Common myeloid progenitor, CD34-positive (primary cell): ENCODE data around the gene TCTN3.
"Not testable (repeated sequence)": the region's sequence is repeated elsewhere in the genome, so short reads cannot be mapped to it uniquely, and the experiment has no call there.

Experiments
- CTCF ChIA-PET: fragments of 350-600 bp; sonication (Branson Sonifier 250); formaldehyde crosslinking; loops from one replicate; lab custom pipeline; 2021; ENCODE audit warnings: antibody characterized with exemption; lab: Charles Lee
- POLR2A ChIA-PET: fragments of 350-600 bp; sonication (Branson Sonifier 250); formaldehyde crosslinking; loops from one replicate; lab custom pipeline; 2021; ENCODE audit warnings: antibody characterized with exemption; lab: Charles Lee
- DNase-seq, 3 donors: peaks; one replicate each; pipeline versions ENCODE4 v3.0.0 to v3.0.0-alpha.2; 2013
- H3K27ac ChIP-seq, 2 experiments: 1 replicate in 1 of 2; 2 replicates in 1 of 2; pipeline ENCODE4 v1.7.0; 2013; ENCODE audit warnings: inconsistent platforms in 2 of 2, low read length in 2 of 2, mild to moderate bottlenecking in 2 of 2, low read depth in 1 of 2, moderate library complexity in 1 of 2; ENCODE audit not compliant: severe bottlenecking in 2 of 2, insufficient read depth in 1 of 2, poor library complexity in 1 of 2
- H3K27me3 ChIP-seq, 5 experiments: replicated peaks in 2 of 5; 1 replicate in 3 of 5; 2 replicates in 2 of 5; pipeline versions ENCODE4 v1.6.1 to v1.7.0; 2013; ENCODE audit warnings: low read length in 4 of 5, mild to moderate bottlenecking in 2 of 5, moderate library complexity in 2 of 5, inconsistent platforms in 1 of 5; ENCODE audit not compliant: insufficient read depth in 5 of 5, control insufficient read depth in 4 of 5
- H3K36me3 ChIP-seq, 4 experiments: 1 replicate in 2 of 4; 2 replicates in 2 of 4; pipeline versions ENCODE4 v1.6.1 to v1.7.0; 2013; ENCODE audit warnings: low read length in 3 of 4, control low read depth in 1 of 4, mild to moderate bottlenecking in 1 of 4; ENCODE audit not compliant: control insufficient read depth in 4 of 4, insufficient read depth in 4 of 4
- H3K4me1 ChIP-seq, 4 experiments: 1 replicate in 3 of 4; 2 replicates in 1 of 4; pipeline versions ENCODE4 v1.6.1 to v1.7.1; 2013; ENCODE audit warnings: low read length in 3 of 4, mild to moderate bottlenecking in 3 of 4, control low read depth in 1 of 4, inconsistent platforms in 1 of 4, moderate library complexity in 1 of 4; ENCODE audit not compliant: control insufficient read depth in 4 of 4, insufficient read depth in 4 of 4; ENCODE audit errors: control extremely low read depth in 1 of 4
- H3K4me3 ChIP-seq, 7 experiments: 1 replicate in 4 of 7; 2 replicates in 3 of 7; pipeline versions ENCODE4 v1.5.1 to v1.7.0; 2013; ENCODE audit warnings: mild to moderate bottlenecking in 7 of 7, low read length in 6 of 7, moderate library complexity in 6 of 7, inconsistent platforms in 2 of 7, low read depth in 2 of 7, control low read depth in 1 of 7; ENCODE audit not compliant: insufficient read depth in 4 of 7, control insufficient read depth in 1 of 7; ENCODE audit errors: extremely low read depth in 1 of 7
- H3K9me3 ChIP-seq, 5 experiments: 1 replicate in 4 of 5; 2 replicates in 1 of 5; pipeline versions ENCODE4 v1.6.1 to v1.7.1; 2013; ENCODE audit warnings: low read length in 4 of 5, mild to moderate bottlenecking in 2 of 5, inconsistent platforms in 1 of 5, low read depth in 1 of 5, moderate library complexity in 1 of 5; ENCODE audit not compliant: control insufficient read depth in 4 of 5, insufficient read depth in 2 of 5; ENCODE audit errors: control extremely low read depth in 1 of 5
- WGBS: methylation state at CpG from one replicate; pipeline ENCODE4 v1.1.5; 2013; ENCODE audit not compliant: insufficient coverage; 5-methylcytosine and 5-hydroxymethylcytosine counted together

The TCTN3 gene

GRCh38 chr10:95730233-95730632, 36.5 kb upstream of the TCTN3 start:
- ChIA-PET POLR2A (no interaction called here), CTCF (interaction anchor here (0.8 kb wide), 1 partner anchor 37 kb away, joined by 3 read pairs; the partner anchor contains the start of gene TCTN3)
- peak in 2 of 3 donors; percentile 33 to 60 for DNase-seq
- no peaks in the 10 kb centered on the region for H3K36me3 ChIP-seq
- peaks cover 0 to 16% (median 4%) of the 10 kb centered on the region in 4 experiments for H3K4me1 ChIP-seq
- WGBS, result no CpG with 5 or more reads among the region's 1 CpG
- H3K27ac ChIP-seq, result no peak overlapping the region
- H3K9me3 ChIP-seq, result peaks cover 2 to 13% (median 5%) of the 10 kb centered on the region in 5 experiments
- no peaks in the 10 kb centered on the region for H3K27me3 ChIP-seq
- no peak overlapping the region for H3K4me3 ChIP-seq

DNA sequence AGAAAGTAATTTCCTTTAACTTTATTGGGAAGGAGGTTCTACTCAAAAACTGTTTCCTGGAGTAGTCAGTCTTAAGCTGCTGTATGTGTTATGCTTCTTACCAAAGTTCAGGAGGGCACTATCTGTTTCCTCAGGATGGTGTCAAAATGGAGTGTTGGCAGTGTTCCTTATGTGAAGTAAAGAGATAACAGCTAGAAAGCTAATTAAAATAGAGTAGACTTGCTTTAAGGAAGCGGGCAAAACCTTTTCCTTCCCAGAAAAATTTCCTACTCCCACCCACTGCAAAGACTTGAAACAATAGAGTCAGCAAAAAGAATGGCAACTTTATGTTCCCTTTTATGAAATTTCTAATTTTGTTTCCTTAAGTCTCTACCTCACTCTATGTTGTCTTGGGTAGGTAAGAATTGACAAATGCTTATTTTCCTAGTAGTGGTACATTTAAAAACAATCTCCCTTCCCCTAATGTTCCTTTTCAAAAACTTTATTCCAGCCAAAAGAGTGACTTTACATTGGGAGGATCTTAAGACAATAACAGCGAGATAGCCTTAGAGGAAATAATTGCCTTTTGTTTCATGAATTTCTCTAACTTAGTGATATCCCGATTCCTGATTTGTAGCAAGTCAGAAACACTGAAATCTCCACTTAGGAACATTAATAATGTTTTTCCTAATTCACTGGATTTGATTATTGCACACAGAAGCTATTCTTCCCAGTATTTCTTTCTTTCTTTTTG, 35.8 kb upstream of the TCTN3 start:
- 100% methylated on average over 2 of the region's 3 CpGs for WGBS
- CTCF ChIA-PET, result interaction anchor here (1.0 kb wide), 1 partner anchor 36 kb away, joined by 3 read pairs; the partner anchor contains the start of gene TCTN3
- Histone ChIP-seq H3K36me3 (no peaks in the 10 kb centered on the region), H3K27me3 (no peaks in the 10 kb centered on the region), H3K27ac (no peak overlapping the region), H3K9me3 (peaks cover 2 to 13% (median 5%) of the 10 kb centered on the region in 5 experiments), H3K4me1 (peaks cover 0 to 16% (median 4%) of the 10 kb centered on the region in 4 experiments), H3K4me3 (no peak overlapping the region)
- DNase-seq, result peak in 1 of 3 donors; percentile 35
- POLR2A ChIA-PET, result no interaction called here

DNA sequence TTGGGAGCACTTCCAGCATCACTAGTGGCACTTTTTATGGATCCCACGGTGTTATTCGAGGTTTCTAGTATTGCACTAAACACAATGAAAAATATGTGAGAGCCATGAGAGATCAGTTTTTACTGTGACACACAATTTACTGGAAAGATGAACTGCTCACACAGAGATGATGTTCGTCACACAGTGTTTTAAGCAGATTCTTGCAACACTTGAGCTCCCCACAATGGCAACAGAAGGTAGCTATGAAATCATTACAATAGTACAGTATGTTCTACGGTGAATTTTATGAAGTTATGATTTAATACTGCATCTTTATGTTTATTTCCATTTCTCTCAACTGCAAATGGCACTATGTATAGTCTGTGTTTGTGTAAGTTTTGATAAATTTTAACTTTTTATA, 34.8 kb upstream of the TCTN3 start:
- Histone ChIP-seq H3K36me3 (no peaks in the 10 kb centered on the region), H3K27ac (no peak overlapping the region), H3K27me3 (no peaks in the 10 kb centered on the region), H3K4me1 (peaks cover 0 to 16% (median 4%) of the 10 kb centered on the region in 4 experiments), H3K9me3 (peaks cover 0 to 10% (median 3%) of the 10 kb centered on the region in 5 experiments), H3K4me3 (no peak overlapping the region)
- POLR2A ChIA-PET, result no interaction called here
- DNase-seq, result peak in 1 of 3 donors; percentile 13
- WGBS, result 93% methylated on average over 3 of the region's 4 CpGs
- CTCF ChIA-PET, result interaction anchor here (1.0 to 1.3 kb wide), 2 partner anchors 35 to 117 kb away, joined by 3 read pairs; partner anchors contain the start of gene TCTN3

GRCh38 chr10:95722496-95722895, 28.8 kb upstream of the TCTN3 start:
- H3K4me1 ChIP-seq, H3K27me3 ChIP-seq, CTCF ChIA-PET, POLR2A ChIA-PET, DNase-seq, H3K27ac ChIP-seq, H3K36me3 ChIP-seq, H3K9me3 ChIP-seq, H3K4me3 ChIP-seq: not testable (repeated sequence)
- WGBS, result 100% methylated on average over 1 of the region's 4 CpGs

DNA sequence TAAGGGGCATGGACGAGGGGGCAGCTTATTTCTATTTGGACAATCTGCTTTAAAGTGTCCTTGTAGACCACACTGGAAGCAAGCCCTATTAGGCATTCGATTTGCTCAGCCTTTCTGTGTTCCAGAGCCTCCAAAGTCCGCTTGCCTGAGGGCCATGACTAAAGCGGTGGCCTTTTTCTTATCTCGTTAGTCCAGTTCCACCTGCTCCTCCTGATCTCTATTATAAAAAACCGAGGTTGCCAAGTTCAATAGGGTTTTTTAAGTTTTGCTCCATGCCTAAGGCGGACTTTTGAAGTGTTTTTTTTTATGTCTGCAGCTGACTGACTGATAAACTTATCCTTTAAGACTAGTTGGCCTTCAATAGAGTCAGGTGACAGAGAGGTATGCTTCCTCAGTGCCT, 27.0 kb upstream of the TCTN3 start:
- H3K9me3 ChIP-seq, CTCF ChIA-PET, H3K27me3 ChIP-seq, H3K36me3 ChIP-seq, H3K4me1 ChIP-seq, POLR2A ChIA-PET, H3K4me3 ChIP-seq, H3K27ac ChIP-seq: not testable (repeated sequence)
- WGBS, result 100% methylated on average over 3 of the region's 7 CpGs
- peak in 1 of 3 donors; percentile 9 for DNase-seq

DNA sequence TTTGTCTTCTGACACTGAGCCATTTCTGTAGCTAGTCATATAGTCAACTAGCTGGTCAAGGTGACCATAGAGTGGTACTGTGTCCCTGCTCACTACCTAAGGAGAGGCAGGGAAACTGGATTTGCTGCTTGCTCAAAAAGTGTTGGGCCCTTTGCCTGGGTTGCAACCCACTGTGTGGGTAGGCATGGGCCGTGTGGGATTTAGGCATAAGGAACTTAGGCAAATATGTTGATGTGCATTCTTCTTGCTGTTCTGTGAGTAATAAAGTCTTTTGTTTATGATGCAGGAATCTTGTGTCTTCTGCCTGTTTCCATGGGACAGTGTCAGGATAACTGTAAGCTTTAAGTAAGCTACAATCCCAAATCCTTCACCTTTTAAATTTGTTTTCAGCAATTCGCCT, 23.1 kb upstream of the TCTN3 start:
- CTCF ChIA-PET, result interaction anchor here (0.9 to 1.1 kb wide), 2 partner anchors 10 to 128 kb away, joined by 3 read pairs; no protein-coding TSS in a partner anchor
- WGBS, result 100% methylated on average over 2 of the region's 2 CpGs
- Histone ChIP-seq H3K4me3 (no peak overlapping the region), H3K27me3 (no peaks in the 10 kb centered on the region), H3K9me3 (no peaks in the 10 kb centered on the region), H3K27ac (no peak overlapping the region), H3K4me1 (no peaks in the 10 kb centered on the region), H3K36me3 (no peaks in the 10 kb centered on the region)
- POLR2A ChIA-PET, result no interaction called here
- DNase-seq, result no peak

DNA sequence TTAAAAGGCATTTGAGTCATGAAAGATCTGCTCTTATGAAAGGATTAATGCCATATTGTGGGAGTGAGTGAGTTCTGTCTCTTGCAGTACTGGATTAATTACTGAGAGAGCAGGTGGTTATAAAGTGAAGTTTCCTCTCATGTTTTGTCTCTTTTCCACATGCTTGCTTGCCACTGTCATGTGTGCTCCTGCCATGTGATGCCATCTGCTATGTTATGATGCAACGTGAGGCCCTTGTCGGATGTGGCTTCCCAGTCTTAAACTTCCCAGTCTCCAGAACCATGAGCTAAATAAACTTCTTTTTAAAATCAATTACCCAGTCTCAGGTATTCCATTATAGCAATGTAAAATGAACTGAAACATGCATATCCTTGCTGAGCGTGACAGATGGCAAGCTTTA, 22.7 kb upstream of the TCTN3 start:
- ChIA-PET POLR2A (no interaction called here), CTCF (interaction anchor here (0.9 to 1.1 kb wide), 2 partner anchors 10 to 128 kb away, joined by 3 read pairs; no protein-coding TSS in a partner anchor)
- WGBS, result 95% methylated on average over 3 of the region's 3 CpGs
- Histone ChIP-seq H3K4me1 (no peaks in the 10 kb centered on the region), H3K4me3 (no peak overlapping the region), H3K9me3 (no peaks in the 10 kb centered on the region), H3K27ac (no peak overlapping the region), H3K36me3 (no peaks in the 10 kb centered on the region), H3K27me3 (no peaks in the 10 kb centered on the region)
- no peak for DNase-seq
